Activated CD4-positive, CD25-positive, alpha-beta regulatory T cell (primary cell): ENCODE data around the gene HS1BP3.

Experiments used
- DNase-seq, 4 experiments: peaks; one replicate each; lab custom pipeline; 2025; lab: John Stamatoyannopoulos, UW

Gene HS1BP3

DNA sequence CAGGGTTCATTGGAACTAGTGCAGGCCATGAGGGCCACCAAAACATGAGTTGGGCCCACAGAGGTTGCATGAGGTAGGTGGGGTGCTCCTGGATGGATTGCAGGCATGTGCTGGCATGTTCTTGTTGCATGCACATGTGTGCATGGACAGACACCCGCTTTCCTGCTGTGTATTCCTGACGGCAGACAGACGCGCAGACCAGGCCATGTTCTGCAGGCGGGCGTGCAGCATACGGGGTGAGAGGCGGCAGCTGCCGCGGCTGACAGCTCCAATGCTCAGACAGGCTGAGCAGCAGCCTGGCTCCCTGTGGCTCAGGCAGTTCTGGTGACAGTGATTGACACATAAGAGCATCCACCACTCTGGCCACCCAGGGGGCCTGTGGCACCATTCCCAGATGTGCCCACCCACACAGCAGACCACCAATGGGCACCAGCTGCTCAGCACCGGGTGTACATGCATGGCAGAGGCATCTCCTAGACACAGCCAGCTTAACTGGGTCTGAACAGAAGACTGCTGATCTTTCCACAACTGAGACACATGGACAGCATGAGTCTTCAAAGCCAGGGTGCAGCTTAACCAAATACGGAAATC lies 21.2 kb downstream of the HS1BP3 start:
- DNase-seq = no peak

GRCh38 chr2:20629181-20629580 lies 21.7 kb downstream of the HS1BP3 start:
- DNase-seq = no peak

- no peak for DNase-seq
Measured at GRCh38 chr2:20627712-20628380, 23.1 kb downstream of the HS1BP3 start.

DNA sequence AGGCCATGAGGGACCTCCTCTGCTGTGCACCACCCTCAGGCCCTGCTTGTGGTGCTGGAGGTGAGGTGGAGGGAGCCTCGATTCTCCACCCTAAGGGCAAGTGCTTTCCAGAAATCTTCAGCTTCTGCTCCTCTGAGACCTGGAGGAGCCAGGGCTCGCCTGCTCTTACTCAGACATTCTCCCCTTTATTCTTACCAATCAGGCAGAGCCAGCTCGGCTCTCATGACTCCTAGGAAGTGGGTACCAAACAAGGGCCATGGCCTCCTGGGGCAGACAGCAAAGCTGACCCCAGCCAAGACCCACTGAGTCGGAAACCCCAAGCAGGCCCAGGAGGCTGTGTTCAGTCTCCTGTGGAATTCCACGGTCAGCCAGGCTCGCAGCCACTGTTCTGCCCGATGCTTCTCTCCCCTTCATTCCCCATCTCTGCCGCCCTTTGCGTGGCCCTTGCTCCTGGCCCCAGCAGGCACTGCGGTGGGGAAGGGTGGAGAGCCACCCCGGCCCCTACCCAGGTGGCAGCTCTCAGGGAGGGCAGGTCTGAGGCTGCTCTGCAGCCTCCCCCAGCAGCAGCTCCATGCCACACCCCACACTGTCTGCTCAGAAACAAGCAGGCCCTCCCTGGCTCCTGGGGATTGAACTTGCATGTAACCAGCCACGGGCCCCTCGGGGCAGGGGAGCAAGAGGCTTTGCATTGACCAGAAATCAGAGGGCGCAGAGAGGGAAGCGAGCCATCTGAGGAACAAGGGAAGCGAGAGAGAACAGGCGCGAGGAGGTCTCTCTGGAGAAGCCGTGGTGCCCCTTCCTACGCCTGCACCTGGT lies 24.0 kb downstream of the HS1BP3 start:
- DNase-seq = no peak

DNA sequence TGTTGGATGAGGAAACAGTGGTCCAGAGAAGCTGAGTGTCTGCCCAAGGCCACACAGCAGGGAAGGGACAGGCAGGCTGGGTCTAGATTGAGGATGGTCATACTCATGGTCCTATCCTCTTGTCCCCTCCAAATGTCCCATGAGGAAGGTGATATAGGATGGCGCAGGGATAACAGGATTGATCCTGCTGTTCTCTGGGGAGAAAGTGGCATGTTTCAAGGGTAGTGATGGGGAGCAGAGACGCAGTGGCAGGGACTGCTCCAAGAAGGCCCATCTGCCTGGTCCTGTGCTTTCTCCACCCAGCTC lies 24.6 kb downstream of the HS1BP3 start:
- DNase-seq = no peak

DNA sequence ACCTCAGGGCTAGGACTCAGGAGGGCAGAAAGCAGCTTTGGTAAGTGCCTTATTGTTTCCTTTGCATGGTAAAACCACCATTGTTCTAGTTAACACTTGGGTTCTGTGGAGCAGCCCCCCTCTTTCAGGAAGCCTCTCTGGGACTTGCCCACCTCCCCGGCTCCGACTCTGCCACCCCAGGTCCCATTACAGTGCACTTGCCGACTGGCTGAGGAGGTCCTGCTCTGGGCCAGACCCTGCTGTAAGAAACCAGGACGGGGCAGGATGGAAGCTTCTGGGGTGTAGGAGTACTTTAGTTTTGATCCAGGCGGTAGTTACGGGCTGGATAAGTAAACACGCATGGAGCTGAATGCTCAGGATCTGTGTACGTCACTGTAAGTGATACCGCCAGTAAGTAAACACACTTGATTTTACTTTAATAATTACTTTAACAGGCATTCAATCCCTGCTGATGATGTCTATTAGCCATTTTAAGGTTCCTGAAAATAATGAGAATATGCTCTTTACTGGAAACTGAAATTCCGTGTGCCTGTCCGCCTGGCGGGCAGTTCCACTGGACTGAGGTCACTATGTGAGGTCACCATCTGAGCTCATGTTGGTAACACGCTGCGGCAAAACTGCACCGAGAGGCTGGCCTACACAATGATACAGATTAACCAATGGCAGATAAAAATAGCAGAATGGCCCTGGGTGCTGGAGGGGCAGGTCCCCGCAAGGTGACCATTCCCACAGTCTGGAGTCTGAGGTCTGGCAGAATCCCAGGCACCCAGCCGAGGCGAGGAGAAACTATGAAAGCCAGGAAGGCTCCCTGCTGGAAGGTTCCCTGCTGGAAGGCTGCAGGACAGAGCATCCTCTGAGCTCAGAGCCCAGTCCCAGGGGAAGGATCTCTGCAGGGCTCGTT lies 25.2 kb downstream of the HS1BP3 start:
- no peak for DNase-seq

DNA sequence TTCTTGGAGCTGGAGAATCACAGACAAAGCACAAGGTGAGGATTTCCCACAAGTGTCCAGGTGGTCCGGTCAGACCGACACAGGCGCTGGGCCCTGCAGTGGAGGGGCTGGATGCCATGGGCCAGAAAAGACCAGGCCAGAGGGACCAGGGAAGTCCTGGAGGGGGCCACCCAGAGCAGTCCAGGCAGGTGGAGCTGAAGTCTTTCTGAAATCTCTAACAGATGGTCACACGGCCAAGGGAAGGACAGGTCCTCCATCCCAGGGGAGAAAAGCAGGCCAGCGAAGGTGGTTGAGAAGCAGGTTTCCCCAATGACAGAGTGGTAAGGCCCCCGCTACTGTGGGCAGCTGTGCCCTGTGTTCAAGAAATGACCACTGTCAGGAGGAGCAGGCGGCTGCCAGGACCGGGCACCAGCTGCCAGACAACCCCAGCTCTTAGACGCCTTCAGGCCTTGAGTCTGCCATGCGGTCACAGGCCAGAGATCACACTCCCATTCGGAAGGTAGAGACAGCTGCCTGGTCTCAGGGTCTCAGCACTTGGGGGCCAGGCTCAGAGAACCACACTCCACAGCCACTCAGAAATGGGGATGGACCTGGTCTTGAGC lies 25.9 kb downstream of the HS1BP3 start:
- DNase-seq = no peak

GRCh38 chr2:20624156-20624883 lies 26.6 kb downstream of the HS1BP3 start:
- no peak for DNase-seq

GRCh38 chr2:20623741-20624155 lies 27.1 kb downstream of the HS1BP3 start:
- DNase-seq = no peak

- DNase-seq = no peak
Measured at GRCh38 chr2:20623241-20623640, 27.7 kb downstream of the HS1BP3 start.

DNA sequence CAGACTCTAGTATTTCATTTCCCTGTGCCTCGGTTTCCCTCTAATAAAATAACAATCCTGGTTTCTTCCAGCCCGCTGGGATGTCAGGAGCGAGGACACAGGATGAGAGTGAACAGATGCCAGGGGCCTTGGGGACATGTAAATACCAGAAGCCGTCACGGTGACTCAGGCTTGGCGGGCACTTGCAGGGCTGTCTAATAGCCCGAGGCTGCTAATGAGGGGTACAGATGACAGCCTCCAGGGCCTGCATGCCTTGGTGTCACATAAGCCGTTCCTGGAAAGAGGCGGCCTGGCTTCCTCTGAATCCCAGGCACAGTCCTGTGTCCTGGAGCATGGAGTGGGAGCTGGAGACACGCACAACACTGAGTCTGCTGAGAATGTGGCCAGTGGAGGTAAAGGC lies 28.2 kb downstream of the HS1BP3 start:
- no peak for DNase-seq

- DNase-seq = no peak
Measured at GRCh38 chr2:20622296-20622686, 28.6 kb downstream of the HS1BP3 start.

DNA sequence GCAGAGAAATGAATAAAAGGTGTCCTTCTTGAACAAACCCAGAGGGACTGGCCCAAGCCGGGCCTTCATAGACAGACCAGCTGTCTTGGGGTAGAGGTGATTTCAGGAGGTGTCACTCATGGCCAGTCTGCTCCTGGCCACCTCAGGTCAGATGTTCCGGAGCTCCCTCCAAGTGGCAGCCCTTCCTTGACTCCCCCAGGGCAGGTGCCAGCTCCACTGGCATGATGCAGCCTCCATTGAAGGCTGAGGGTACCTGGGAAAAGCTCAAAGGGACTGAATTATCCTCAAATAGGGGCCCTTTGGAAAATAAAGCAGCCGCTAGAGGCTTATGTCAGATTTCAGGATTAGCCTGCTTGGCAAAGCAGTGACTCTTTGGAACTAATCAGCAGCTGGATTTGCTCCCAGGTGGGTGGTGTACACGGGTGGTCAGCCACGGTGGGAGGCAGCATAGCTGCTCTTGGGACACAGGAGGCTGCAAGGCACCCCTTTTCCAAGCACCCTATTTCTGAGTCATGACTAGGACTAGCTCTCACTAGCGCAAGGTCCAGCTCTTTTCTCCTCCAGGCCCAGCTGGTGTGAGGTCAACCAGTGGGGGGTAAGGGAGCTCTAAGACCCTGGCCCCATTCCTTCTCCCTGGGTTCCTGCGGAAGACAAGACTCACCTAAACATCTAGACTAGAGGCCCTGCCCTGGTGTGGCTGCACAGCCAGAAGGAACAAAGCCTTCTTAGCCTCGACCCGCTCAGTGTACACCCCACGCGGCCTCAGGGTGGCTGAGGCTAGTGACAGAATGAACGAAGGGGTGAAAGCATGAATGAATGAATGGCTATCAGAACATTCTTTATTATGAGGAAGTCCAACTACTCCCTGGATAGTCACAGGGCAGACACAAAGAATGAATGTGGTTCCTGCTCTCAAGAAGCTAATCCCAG lies 29.3 kb downstream of the HS1BP3 start:
- DNase-seq = no peak

- no peak for DNase-seq
Measured at GRCh38 chr2:20620696-20621365, 30.1 kb downstream of the HS1BP3 start.

DNA sequence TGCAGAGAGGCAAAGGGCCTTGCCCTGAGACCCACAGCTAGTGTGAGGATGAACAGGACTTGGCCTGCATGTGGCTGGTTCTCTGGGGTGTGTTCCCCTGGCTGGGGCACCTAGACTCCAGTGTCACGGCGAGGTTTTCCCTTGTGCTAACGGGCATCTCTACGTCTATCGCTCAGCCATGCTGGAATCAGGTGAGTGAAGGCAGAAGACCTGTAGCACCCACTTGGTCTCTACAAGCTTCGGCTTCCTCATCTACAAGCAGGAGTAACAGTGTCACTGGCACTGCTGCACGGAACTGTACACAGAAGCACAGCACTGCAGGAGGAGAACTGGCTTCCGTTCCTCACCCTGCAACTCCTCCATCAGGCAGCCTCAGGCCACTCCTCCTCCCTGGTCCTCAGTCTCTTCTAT lies 30.6 kb downstream of the HS1BP3 start:
- DNase-seq = no peak

DNA sequence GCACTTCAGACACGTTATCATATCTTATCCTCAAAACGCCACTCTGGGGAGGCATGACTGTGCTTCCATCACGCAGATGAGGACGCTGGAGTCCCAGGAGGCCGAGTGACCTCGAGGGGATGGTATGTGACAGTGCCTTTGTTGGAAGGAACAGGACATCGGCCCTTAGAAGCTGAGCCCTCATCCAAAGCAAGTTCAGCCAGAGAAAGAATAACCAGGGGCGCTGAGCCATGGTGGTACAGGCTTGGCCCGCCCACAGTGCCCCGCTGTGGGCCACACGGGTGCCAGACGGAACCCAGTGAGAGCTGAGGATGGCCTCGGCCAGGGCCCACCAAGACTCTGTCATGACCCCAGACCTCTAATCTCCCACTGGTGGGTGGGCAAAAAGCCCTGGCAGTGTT lies 31.3 kb downstream of the HS1BP3 start:
- no peak for DNase-seq

GRCh38 chr2:20618886-20619521 lies 31.9 kb downstream of the HS1BP3 start:
- no peak for DNase-seq

DNA sequence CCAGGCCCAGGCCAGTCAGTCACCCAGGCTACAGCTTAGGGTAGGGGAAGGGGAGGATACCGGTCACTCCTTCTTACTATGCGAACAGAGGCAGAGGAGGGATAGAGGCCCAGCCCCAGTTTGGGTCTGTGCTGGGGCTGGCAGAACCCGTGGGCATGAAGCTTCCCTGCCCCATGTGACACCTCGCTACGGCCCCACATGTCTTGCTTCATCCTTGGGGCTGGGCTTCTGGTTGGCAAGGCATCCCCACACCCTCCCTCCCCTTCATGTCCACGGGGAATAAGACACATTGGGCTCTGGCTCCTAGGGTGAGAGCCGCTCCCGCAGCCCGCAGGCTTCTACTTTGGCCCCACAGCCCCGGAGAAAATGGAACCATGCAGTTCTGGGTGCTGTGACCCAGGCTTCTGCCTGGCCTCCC lies 32.4 kb downstream of the HS1BP3 start:
- DNase-seq = no peak

GRCh38 chr2:20617892-20618467 lies 32.9 kb downstream of the HS1BP3 start:
- DNase-seq = no peak
